Right cardiac atrium (tissue), 5 donors: Measurements from ENCODE around the gene MPV17L2. TPM values are rescaled to one million over a fixed set of nuclear protein-coding genes. Genes with fewer than 3 reads are reported as not detected.

Experiments used
- ATAC-seq, 2 donors: fragments of 200-7000 bp; cut with Tn5 transposase; one replicate each; pipeline versions ENCODE4 v1.8.0 to v1.9.1; 2020; ENCODE audit warnings: moderate library complexity in 2 of 2, mild to moderate bottlenecking in 1 of 2
- DNase-seq, 3 donors: peaks; one replicate each; pipeline ENCODE4 v3.0.0-alpha.2; 2020
- H3K27ac ChIP-seq: one replicate; pipeline ENCODE4 v1.5.1; 2013; ENCODE audit warnings: mild to moderate bottlenecking, low read length, control low read depth, moderate library complexity
- H3K27me3 ChIP-seq: one replicate; pipeline ENCODE4 v1.6.1; 2013; ENCODE audit not compliant: control insufficient read depth, insufficient read depth
- H3K4me1 ChIP-seq: one replicate; pipeline ENCODE4 v1.6.1; 2013; ENCODE audit warnings: low read length; ENCODE audit not compliant: control insufficient read depth, insufficient read depth
- H3K4me3 ChIP-seq: one replicate; pipeline ENCODE4 v1.5.1; 2013; ENCODE audit warnings: low read length, control low read depth
- H3K9me3 ChIP-seq: one replicate; pipeline ENCODE4 v1.6.1; 2013; ENCODE audit warnings: low read length; ENCODE audit not compliant: control insufficient read depth
- WGBS: extraction: QIAGEN DNeasy Blood & Tissue Kit; methylation state at CpG from one replicate; pipeline ENCODE4 v1.1.7; 2013; 5-methylcytosine and 5-hydroxymethylcytosine counted together
- intact Hi-C, 4 donors: fragments of 100-400 bp; cut with DNase I; formaldehyde crosslinking; loops; one replicate each; pipeline versions ENCODE4 v1.11.0 to v1.14.0; 2022 to 2023
- polyA plus RNA-seq: library from polyadenylated mRNA; stranded (reverse); fragments of 200-250 nt; gene quantifications from one replicate; pipeline ENCODE4 v1.2.3, GENCODE V29; 2013
- total RNA-seq, 4 donors: library from RNA; stranded (reverse); fragmentation: NEBNext Ultra II Directional; extraction: Animal tissue kit (Norgen Biotek cat#: 25700); gene quantifications; one replicate each; pipeline ENCODE4 v1.2.1, GENCODE V29; 2021
- donor health status: healthy with polysubstance abuse.
- donor health status: DM: no; HTN: yes; CAD: no.
- donor health status: DM: no; HTN: no; CAD: no.
- donor health status: DM: no; HTN: yes; CAD: no; lungs with severe emphysema.
- donor health status: DM: yes; HTN: yes; CAD: no.

The MPV17L2 gene
- total and polyA plus RNA-seq, 5 donors = 8.0 to 19.5 (median 11.4) TPM

- Histone ChIP-seq H3K9me3 (no peaks in the 10 kb centered on the region), H3K4me1 (no peaks in the 10 kb centered on the region), H3K4me3 (no peak overlapping the region), H3K27me3 (no peaks in the 10 kb centered on the region), H3K27ac (peak overlapping the region; percentile 30)
- WGBS = 73% methylated on average over 5 of the region's 5 CpGs
- peak in 1 of 3 donors; percentile 28 for DNase-seq
- ATAC-seq = no peak
- intact Hi-C loops = no loop called here
Observed at GRCh38 chr19:18191640-18192062, 1.4 kb upstream of the MPV17L2 start.

- peak overlapping the region; percentile 21 for H3K27ac ChIP-seq
- 4% methylated on average over 46 of the region's 46 CpGs for WGBS
- intact Hi-C loops = no loop called here
- DNase-seq (no peak), ATAC-seq (peak; percentile 2 to 6)
- no peaks in the 10 kb centered on the region for H3K27me3 ChIP-seq
- H3K4me1 ChIP-seq = no peaks in the 10 kb centered on the region
- no peaks in the 10 kb centered on the region for H3K9me3 ChIP-seq
- peak overlapping the region; percentile 69 for H3K4me3 ChIP-seq
Observed at GRCh38 chr19:18193388-18194180, 566 bp downstream of the MPV17L2 start.

GRCh38 chr19:18194181-18194530, 1.1 kb downstream of the MPV17L2 start:
- ATAC-seq (no peak), DNase-seq (peak in 1 of 3 donors; percentile 43)
- Histone ChIP-seq H3K27ac (no peak overlapping the region), H3K4me1 (no peaks in the 10 kb centered on the region), H3K4me3 (no peak overlapping the region), H3K27me3 (no peaks in the 10 kb centered on the region), H3K9me3 (no peaks in the 10 kb centered on the region)
- 51% methylated on average over 12 of the region's 12 CpGs for WGBS
- intact Hi-C loops = no loop called here

GRCh38 chr19:18194554-18195238, 1.7 kb downstream of the MPV17L2 start:
- intact Hi-C loops = no loop called here
- no peak overlapping the region for H3K4me3 ChIP-seq
- no peak overlapping the region for H3K27ac ChIP-seq

GRCh38 chr19:18196511-18196845, 3.5 kb downstream of the MPV17L2 start:
- H3K27me3 ChIP-seq = no peaks in the 10 kb centered on the region
- H3K4me3 ChIP-seq = no peak overlapping the region
- ATAC-seq (no peak), DNase-seq (no peak)
- intact Hi-C loops = no loop called here
- H3K9me3 ChIP-seq = no peaks in the 10 kb centered on the region
- no peak overlapping the region for H3K27ac ChIP-seq
- no peaks in the 10 kb centered on the region for H3K4me1 ChIP-seq
- 85% methylated on average over 7 of the region's 7 CpGs for WGBS

More at GRCh38 chr19:18194554-18195238, 1.7 kb downstream of the MPV17L2 start:
- ATAC-seq (peak in 1 of 2 donors; percentile 2), DNase-seq (peak; percentile 46 to 76 (median 75))
- Histone ChIP-seq H3K4me1 (no peaks in the 10 kb centered on the region), H3K9me3 (no peaks in the 10 kb centered on the region), H3K27me3 (no peaks in the 10 kb centered on the region)
- WGBS = 34% methylated on average over 27 of the region's 27 CpGs

- intact Hi-C loops = no loop called here
- Histone ChIP-seq H3K4me3 (no peak overlapping the region), H3K4me1 (no peaks in the 10 kb centered on the region), H3K27me3 (no peaks in the 10 kb centered on the region), H3K27ac (no peak overlapping the region), H3K9me3 (no peaks in the 10 kb centered on the region)
- peak in 1 of 3 donors; percentile 48 for DNase-seq
- 92% methylated on average over 18 of the region's 18 CpGs for WGBS
- no peak for ATAC-seq
Observed at GRCh38 chr19:18197306-18197705, 4.3 kb downstream of the MPV17L2 start.

GRCh38 chr19:18197941-18198340, 4.9 kb downstream of the MPV17L2 start:
- ATAC-seq = no peak
- H3K4me3 ChIP-seq = no peak overlapping the region
- peak in 1 of 3 donors; percentile 28 for DNase-seq
- intact Hi-C loops = no loop called here
- WGBS = 63% methylated on average over 6 of the region's 6 CpGs
- H3K27ac ChIP-seq = no peak overlapping the region
- peaks cover 2% of the 10 kb centered on the region for H3K4me1 ChIP-seq
- H3K9me3 ChIP-seq = no peaks in the 10 kb centered on the region
- no peaks in the 10 kb centered on the region for H3K27me3 ChIP-seq

GRCh38 chr19:18198374-18198773, 5.4 kb downstream of the MPV17L2 start:
- DNase-seq (peak in 1 of 3 donors; percentile 9), ATAC-seq (no peak)
- intact Hi-C loops = no loop called here
- H3K4me3 ChIP-seq = no peak overlapping the region
- WGBS = 91% methylated on average over 6 of the region's 6 CpGs
- H3K27me3 ChIP-seq = no peaks in the 10 kb centered on the region
- H3K9me3 ChIP-seq = no peaks in the 10 kb centered on the region
- no peak overlapping the region for H3K27ac ChIP-seq
- peaks cover 5% of the 10 kb centered on the region for H3K4me1 ChIP-seq

GRCh38 chr19:18202397-18202777, 9.4 kb downstream of the MPV17L2 start:
- ATAC-seq = no peak
- WGBS = 78% methylated on average over 24 of the region's 24 CpGs
- no peak overlapping the region for H3K27ac ChIP-seq
- H3K27me3 ChIP-seq = no peaks in the 10 kb centered on the region
- intact Hi-C loops = loop anchor here in 3 of 4 donors (10.0 kb wide), 2 partner anchors 122 to 212 kb away; partner anchors contain the start of genes SSBP4 (in 2 of the 3) and LSM4 (in 1 of the 3)
- no peak for DNase-seq
- H3K9me3 ChIP-seq = no peaks in the 10 kb centered on the region
- no peak overlapping the region for H3K4me3 ChIP-seq
- peaks cover 5% of the 10 kb centered on the region for H3K4me1 ChIP-seq

GRCh38 chr19:18202778-18203407, 9.9 kb downstream of the MPV17L2 start:
- intact Hi-C loops = loop anchor here in 3 of 4 donors (10.0 kb wide), 2 partner anchors 122 to 212 kb away; partner anchors contain the start of genes SSBP4 (in 2 of the 3) and LSM4 (in 1 of the 3)
- no peak for ATAC-seq
- H3K4me1 ChIP-seq = peaks cover 5% of the 10 kb centered on the region
- peak; percentile 42 to 81 (median 76) for DNase-seq
- H3K27ac ChIP-seq = no peak overlapping the region
- peak overlapping the region; percentile 60 for H3K4me3 ChIP-seq
- H3K9me3 ChIP-seq = no peaks in the 10 kb centered on the region
- no peaks in the 10 kb centered on the region for H3K27me3 ChIP-seq
- 8% methylated on average over 32 of the region's 32 CpGs for WGBS
